ENCODE measurements around the gene CAPN1. TPM values are rescaled to one million over a fixed set of nuclear protein-coding genes. Genes with fewer than 3 reads are reported as not detected.

CAPN1 gene
- total and polyA plus RNA-seq, 9 of the 15 experiments (the other 6 are each of a cell fraction or from before 2014, with no cell fraction given): 3.5 to 199 (median 61.6) TPM

DNA sequence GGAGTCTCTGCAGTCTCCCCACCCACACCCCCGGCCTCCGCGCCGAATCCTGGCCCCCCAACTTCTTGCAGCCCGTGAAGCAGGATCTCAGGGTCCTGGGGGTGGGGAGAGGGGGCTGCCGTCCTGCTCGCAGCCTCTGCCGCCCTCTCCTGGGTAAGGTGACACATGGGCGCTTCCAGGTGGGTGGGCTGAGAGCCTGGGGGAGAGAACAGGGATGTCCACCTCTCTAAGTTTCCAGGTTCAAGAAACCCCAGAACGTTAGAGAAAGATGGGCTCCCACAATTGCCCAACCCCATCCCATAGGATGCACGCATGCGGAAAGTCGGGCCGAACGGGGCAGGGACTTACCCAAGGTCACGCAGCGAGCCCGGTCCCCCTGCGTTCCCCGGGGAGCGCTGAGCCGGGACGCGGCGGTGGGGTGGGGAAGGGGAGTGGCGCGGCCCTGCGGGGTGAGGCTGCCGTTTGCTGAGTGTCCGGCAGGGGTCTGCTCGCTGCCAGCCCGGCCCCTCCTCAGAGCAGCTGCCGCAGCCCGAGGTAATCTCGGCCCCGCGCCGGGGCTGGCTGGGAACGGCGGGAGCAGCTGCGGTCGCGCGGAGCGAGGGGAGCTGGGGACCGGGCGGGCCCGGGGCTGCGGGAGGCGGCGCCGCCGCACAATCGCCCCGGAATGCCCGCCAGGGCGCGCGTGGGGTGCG is 705 bp upstream of the CAPN1 start (continued):
- TF ChIP-seq, protein P1, sequence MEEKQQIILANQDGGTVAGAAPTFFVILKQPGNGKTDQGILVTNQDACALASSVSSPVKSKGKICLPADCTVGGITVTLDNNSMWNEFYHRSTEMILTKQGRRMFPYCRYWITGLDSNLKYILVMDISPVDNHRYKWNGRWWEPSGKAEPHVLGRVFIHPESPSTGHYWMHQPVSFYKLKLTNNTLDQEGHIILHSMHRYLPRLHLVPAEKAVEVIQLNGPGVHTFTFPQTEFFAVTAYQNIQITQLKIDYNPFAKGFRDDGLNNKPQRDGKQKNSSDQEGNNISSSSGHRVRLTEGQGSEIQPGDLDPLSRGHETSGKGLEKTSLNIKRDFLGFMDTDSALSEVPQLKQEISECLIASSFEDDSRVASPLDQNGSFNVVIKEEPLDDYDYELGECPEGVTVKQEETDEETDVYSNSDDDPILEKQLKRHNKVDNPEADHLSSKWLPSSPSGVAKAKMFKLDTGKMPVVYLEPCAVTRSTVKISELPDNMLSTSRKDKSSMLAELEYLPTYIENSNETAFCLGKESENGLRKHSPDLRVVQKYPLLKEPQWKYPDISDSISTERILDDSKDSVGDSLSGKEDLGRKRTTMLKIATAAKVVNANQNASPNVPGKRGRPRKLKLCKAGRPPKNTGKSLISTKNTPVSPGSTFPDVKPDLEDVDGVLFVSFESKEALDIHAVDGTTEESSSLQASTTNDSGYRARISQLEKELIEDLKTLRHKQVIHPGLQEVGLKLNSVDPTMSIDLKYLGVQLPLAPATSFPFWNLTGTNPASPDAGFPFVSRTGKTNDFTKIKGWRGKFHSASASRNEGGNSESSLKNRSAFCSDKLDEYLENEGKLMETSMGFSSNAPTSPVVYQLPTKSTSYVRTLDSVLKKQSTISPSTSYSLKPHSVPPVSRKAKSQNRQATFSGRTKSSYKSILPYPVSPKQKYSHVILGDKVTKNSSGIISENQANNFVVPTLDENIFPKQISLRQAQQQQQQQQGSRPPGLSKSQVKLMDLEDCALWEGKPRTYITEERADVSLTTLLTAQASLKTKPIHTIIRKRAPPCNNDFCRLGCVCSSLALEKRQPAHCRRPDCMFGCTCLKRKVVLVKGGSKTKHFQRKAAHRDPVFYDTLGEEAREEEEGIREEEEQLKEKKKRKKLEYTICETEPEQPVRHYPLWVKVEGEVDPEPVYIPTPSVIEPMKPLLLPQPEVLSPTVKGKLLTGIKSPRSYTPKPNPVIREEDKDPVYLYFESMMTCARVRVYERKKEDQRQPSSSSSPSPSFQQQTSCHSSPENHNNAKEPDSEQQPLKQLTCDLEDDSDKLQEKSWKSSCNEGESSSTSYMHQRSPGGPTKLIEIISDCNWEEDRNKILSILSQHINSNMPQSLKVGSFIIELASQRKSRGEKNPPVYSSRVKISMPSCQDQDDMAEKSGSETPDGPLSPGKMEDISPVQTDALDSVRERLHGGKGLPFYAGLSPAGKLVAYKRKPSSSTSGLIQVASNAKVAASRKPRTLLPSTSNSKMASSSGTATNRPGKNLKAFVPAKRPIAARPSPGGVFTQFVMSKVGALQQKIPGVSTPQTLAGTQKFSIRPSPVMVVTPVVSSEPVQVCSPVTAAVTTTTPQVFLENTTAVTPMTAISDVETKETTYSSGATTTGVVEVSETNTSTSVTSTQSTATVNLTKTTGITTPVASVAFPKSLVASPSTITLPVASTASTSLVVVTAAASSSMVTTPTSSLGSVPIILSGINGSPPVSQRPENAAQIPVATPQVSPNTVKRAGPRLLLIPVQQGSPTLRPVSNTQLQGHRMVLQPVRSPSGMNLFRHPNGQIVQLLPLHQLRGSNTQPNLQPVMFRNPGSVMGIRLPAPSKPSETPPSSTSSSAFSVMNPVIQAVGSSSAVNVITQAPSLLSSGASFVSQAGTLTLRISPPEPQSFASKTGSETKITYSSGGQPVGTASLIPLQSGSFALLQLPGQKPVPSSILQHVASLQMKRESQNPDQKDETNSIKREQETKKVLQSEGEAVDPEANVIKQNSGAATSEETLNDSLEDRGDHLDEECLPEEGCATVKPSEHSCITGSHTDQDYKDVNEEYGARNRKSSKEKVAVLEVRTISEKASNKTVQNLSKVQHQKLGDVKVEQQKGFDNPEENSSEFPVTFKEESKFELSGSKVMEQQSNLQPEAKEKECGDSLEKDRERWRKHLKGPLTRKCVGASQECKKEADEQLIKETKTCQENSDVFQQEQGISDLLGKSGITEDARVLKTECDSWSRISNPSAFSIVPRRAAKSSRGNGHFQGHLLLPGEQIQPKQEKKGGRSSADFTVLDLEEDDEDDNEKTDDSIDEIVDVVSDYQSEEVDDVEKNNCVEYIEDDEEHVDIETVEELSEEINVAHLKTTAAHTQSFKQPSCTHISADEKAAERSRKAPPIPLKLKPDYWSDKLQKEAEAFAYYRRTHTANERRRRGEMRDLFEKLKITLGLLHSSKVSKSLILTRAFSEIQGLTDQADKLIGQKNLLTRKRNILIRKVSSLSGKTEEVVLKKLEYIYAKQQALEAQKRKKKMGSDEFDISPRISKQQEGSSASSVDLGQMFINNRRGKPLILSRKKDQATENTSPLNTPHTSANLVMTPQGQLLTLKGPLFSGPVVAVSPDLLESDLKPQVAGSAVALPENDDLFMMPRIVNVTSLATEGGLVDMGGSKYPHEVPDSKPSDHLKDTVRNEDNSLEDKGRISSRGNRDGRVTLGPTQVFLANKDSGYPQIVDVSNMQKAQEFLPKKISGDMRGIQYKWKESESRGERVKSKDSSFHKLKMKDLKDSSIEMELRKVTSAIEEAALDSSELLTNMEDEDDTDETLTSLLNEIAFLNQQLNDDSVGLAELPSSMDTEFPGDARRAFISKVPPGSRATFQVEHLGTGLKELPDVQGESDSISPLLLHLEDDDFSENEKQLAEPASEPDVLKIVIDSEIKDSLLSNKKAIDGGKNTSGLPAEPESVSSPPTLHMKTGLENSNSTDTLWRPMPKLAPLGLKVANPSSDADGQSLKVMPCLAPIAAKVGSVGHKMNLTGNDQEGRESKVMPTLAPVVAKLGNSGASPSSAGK (IDR thresholded peaks at IDR 0.05): no peak
- no peak for TF ChIP-seq MYNN (IDR thresholded peaks at IDR 0.05)
- TF ChIP-seq MYNN (CRISPR knock-in tag; IDR thresholded peaks at IDR 0.05): no peak
- TF ChIP-seq FUS (optimal IDR thresholded peaks at IDR 0.05; ENCODE audit: low read depth, low read length): no peak
- TF ChIP-seq MEF2A (IDR thresholded peaks at IDR 0.05; ENCODE audit: control insufficient read depth, low read depth, low read length): no peak
- TF ChIP-seq DMBX1 (CRISPR knock-in tag; IDR thresholded peaks at IDR 0.05; ENCODE audit: borderline replicate concordance): no peak
- no peak for TF ChIP-seq ZNF436 (CRISPR knock-in tag; IDR thresholded peaks at IDR 0.05)
- peak; percentile 62 for TF ChIP-seq SMAD4 (CRISPR knock-in tag; conservative IDR thresholded peaks at IDR 0.05)
- no peak for TF ChIP-seq JUNB (CRISPR knock-in tag; conservative IDR thresholded peaks at IDR 0.05)
- TF ChIP-seq CREBBP (IDR thresholded peaks at IDR 0.05; ENCODE audit: low read depth, low read length): no peak
- no peak for TF ChIP-seq PHF20 (IDR thresholded peaks at IDR 0.05; ENCODE audit: partially characterized antibody)
- TF ChIP-seq DPF2 (IDR thresholded peaks at IDR 0.05): peak; percentile 30; the same call in 1 of the 2 replicates
- no peak for TF ChIP-seq GTF2A2 (tag; IDR thresholded peaks at IDR 0.05)
- TF ChIP-seq, protein P2, sequence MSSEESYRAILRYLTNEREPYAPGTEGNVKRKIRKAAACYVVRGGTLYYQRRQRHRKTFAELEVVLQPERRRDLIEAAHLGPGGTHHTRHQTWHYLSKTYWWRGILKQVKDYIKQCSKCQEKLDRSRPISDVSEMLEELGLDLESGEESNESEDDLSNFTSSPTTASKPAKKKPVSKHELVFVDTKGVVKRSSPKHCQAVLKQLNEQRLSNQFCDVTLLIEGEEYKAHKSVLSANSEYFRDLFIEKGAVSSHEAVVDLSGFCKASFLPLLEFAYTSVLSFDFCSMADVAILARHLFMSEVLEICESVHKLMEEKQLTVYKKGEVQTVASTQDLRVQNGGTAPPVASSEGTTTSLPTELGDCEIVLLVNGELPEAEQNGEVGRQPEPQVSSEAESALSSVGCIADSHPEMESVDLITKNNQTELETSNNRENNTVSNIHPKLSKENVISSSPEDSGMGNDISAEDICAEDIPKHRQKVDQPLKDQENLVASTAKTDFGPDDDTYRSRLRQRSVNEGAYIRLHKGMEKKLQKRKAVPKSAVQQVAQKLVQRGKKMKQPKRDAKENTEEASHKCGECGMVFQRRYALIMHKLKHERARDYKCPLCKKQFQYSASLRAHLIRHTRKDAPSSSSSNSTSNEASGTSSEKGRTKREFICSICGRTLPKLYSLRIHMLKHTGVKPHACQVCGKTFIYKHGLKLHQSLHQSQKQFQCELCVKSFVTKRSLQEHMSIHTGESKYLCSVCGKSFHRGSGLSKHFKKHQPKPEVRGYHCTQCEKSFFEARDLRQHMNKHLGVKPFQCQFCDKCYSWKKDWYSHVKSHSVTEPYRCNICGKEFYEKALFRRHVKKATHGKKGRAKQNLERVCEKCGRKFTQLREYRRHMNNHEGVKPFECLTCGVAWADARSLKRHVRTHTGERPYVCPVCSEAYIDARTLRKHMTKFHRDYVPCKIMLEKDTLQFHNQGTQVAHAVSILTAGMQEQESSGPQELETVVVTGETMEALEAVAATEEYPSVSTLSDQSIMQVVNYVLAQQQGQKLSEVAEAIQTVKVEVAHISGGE (CRISPR knock-in tag; IDR thresholded peaks at IDR 0.05): no peak

Measured in K562 (cell line).